GM18861 (cell line): ENCODE measurements around the gene HCN3.
"Not testable (repeated sequence)": the region's sequence is repeated elsewhere in the genome, so short reads cannot be mapped to it uniquely, and the experiment has no call there.

Source experiments
- ATAC-seq: cut with Tn5 transposase; IDR thresholded peaks from one replicate; pipeline ENCODE4 v1.9.1; 2021; ENCODE audit not compliant: unreplicated experiment

Gene HCN3

GRCh38 chr1:155328856-155329255, 51.6 kb downstream of the HCN3 start:
- ATAC-seq: not testable (repeated sequence)

GRCh38 chr1:155329980-155330598, 52.8 kb downstream of the HCN3 start:
- no peak for ATAC-seq

GRCh38 chr1:155334962-155335361, 57.7 kb downstream of the HCN3 start:
- no peak for ATAC-seq
